ENCODE measurements around the gene MAP3K15. TPM values are rescaled to one million over a fixed set of nuclear protein-coding genes. Genes with fewer than 3 reads are reported as not detected.

The MAP3K15 gene
- total RNA-seq, 1 donor from 2014 or later = 0.13 TPM

GRCh38 chrX:19410259-19410658 is 105.0 kb downstream of the MAP3K15 start:
- no peak for DNase-seq (ENCODE audit: low read depth, low spot score)

- no peak for DNase-seq (ENCODE audit: low read depth, low spot score)
These were observed 111.6 kb downstream of the MAP3K15 start for GRCh38 chrX:19403696-19404095.

GRCh38 chrX:19392703-19393102 is 122.6 kb downstream of the MAP3K15 start:
- no peak for DNase-seq (ENCODE audit: low read depth, low spot score)

GRCh38 chrX:19392078-19392477 is 123.2 kb downstream of the MAP3K15 start:
- DNase-seq (ENCODE audit: low read depth, low spot score) = no peak

- DNase-seq (ENCODE audit: low read depth, low spot score) = no peak
These were observed 126.0 kb downstream of the MAP3K15 start for GRCh38 chrX:19389227-19389845.

- DNase-seq (ENCODE audit: low read depth, low spot score) = no peak
These were observed 126.6 kb downstream of the MAP3K15 start for GRCh38 chrX:19388741-19389140.

- DNase-seq (ENCODE audit: low read depth, low spot score) = no peak
These were observed 127.1 kb downstream of the MAP3K15 start for GRCh38 chrX:19388064-19388679.

- DNase-seq (ENCODE audit: low read depth, low spot score) = no peak
These were observed 128.6 kb downstream of the MAP3K15 start for GRCh38 chrX:19386679-19387078.

GRCh38 chrX:19382555-19383145 is 132.7 kb downstream of the MAP3K15 start:
- DNase-seq (ENCODE audit: low read depth, low spot score) = no peak

- DNase-seq (ENCODE audit: low read depth, low spot score) = no peak
These were observed 134.0 kb downstream of the MAP3K15 start for GRCh38 chrX:19381326-19381725.

GRCh38 chrX:19377799-19378198 is 137.5 kb downstream of the MAP3K15 start:
- no peak for DNase-seq (ENCODE audit: low read depth, low spot score)

- no peak for DNase-seq (ENCODE audit: low read depth, low spot score)
These were observed 139.8 kb downstream of the MAP3K15 start for GRCh38 chrX:19375546-19375945.

GRCh38 chrX:19373351-19373891 is 141.9 kb downstream of the MAP3K15 start:
- DNase-seq (ENCODE audit: low read depth, low spot score) = no peak

- no peak for DNase-seq (ENCODE audit: low read depth, low spot score)
These were observed 142.6 kb downstream of the MAP3K15 start for GRCh38 chrX:19372547-19373331.

GRCh38 chrX:19372170-19372546 is 143.2 kb downstream of the MAP3K15 start:
- no peak for DNase-seq (ENCODE audit: low read depth, low spot score)

GRCh38 chrX:19370061-19370460 is 145.2 kb downstream of the MAP3K15 start:
- DNase-seq (ENCODE audit: low read depth, low spot score) = no peak

- DNase-seq (ENCODE audit: low read depth, low spot score) = no peak
These were observed 146.7 kb downstream of the MAP3K15 start for GRCh38 chrX:19368576-19368975.

- DNase-seq (ENCODE audit: low read depth, low spot score) = no peak
These were observed 153.6 kb downstream of the MAP3K15 start for GRCh38 chrX:19361701-19362100.

GRCh38 chrX:19360903-19361302 is 154.4 kb downstream of the MAP3K15 start:
- no peak for DNase-seq (ENCODE audit: low read depth, low spot score)

- DNase-seq (ENCODE audit: low read depth, low spot score) = no peak
These were observed 156.8 kb downstream of the MAP3K15 start for GRCh38 chrX:19358521-19358920.

- DNase-seq (ENCODE audit: low read depth, low spot score) = no peak
These were observed 160.7 kb downstream of the MAP3K15 start for GRCh38 chrX:19354625-19355024.

- DNase-seq (ENCODE audit: low read depth, low spot score) = no peak
These were observed 164.3 kb downstream of the MAP3K15 start for GRCh38 chrX:19350941-19351384.
